ENCODE results near the gene CUBN. TPM values are rescaled to one million over a fixed set of nuclear protein-coding genes. Genes with fewer than 3 reads are reported as not detected.
A peak's percentile ranks its signal among the peaks of the same experiment; 100 is the strongest.

Gene CUBN
- total RNA-seq (10 to 100 TPM in 1 of 2 donors, 1 to 10 TPM in 1; 7.2 to 10.6 TPM), polyA plus RNA-seq (ENCODE audit: insufficient read length in 2 of 2) (1 to 10 TPM; 5.1 to 5.7 TPM)
- long read RNA-seq, donor 1 = 0 reads
- long read RNA-seq, donor 2 = 0 reads
- long read RNA-seq, donor 3 = 0 reads
- long read RNA-seq, donor 4 = 0 reads

DNA sequence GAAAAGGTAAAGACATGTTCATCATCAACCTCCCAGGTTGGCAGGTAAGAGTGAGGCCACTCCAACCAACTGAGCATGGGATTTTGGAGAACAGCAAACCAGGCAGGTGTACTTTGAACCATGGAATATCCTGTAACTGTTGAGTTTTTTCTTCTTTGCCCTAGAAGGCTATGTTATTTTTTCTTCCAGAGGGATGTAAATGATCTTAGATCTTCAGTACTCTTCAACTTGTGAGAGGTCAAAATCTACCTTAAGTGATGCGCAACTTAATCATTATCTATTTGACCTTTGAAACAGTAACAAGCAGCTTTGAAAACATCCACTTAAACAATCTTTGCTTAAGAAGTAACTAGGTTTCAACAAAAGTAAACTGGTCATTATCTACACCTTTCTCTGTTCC is at the start of gene CUBN:
TSS of gene CUBN (minus strand) at position 71 of the 400 bp plus-strand sequence. CDS start at position 25, 46 bp downstream.
- no peaks in the 10 kb centered on the region for H3K27me3 ChIP-seq (ENCODE audit: control insufficient read depth, insufficient read depth, low read length)
- no peaks in the 10 kb centered on the region for H3K9me3 ChIP-seq (ENCODE audit: control insufficient read depth, insufficient read depth, low read length)
- H3K36me3 ChIP-seq (ENCODE audit: control insufficient read depth, insufficient read depth, low read length) = no peaks in the 10 kb centered on the region
- H3K27ac ChIP-seq (ENCODE audit: low read depth, low read length) = no peak within 1 kb of the TSS
- H3K4me1 ChIP-seq (ENCODE audit: control insufficient read depth, insufficient read depth, low read length) = no peaks in the 10 kb centered on the region
- WGBS (ENCODE audit: insufficient coverage) = 100% methylated on average over 1 of the region's 1 CpG
- H3K4me3 ChIP-seq (ENCODE audit: low read depth, low read length) = no peak within 1 kb of the TSS
- DNase-seq (ENCODE audit: low read depth in 4 of 6, low spot score in 6 of 6) = no peak

- no peak for DNase-seq (ENCODE audit: low read depth in 4 of 6, low spot score in 6 of 6)
- Histone ChIP-seq H3K4me3 (ENCODE audit: low read depth, low read length) (no peak overlapping the region), H3K27ac (ENCODE audit: low read depth, low read length) (no peak overlapping the region), H3K4me1 (ENCODE audit: control insufficient read depth, insufficient read depth, low read length) (no peaks in the 10 kb centered on the region), H3K36me3 (ENCODE audit: control insufficient read depth, insufficient read depth, low read length) (no peaks in the 10 kb centered on the region), H3K9me3 (ENCODE audit: control insufficient read depth, insufficient read depth, low read length) (no peaks in the 10 kb centered on the region), H3K27me3 (ENCODE audit: control insufficient read depth, insufficient read depth, low read length) (no peaks in the 10 kb centered on the region)
- WGBS (ENCODE audit: insufficient coverage) = 80% methylated on average over 1 of the region's 3 CpGs
Measured at GRCh38 chr10:17179002-17179401, 49.4 kb upstream of the CUBN start.

GRCh38 chr10:17178006-17178405 is 48.4 kb upstream of the CUBN start:
- Histone ChIP-seq H3K9me3 (ENCODE audit: control insufficient read depth, insufficient read depth, low read length) (no peaks in the 10 kb centered on the region), H3K36me3 (ENCODE audit: control insufficient read depth, insufficient read depth, low read length) (no peaks in the 10 kb centered on the region), H3K4me1 (ENCODE audit: control insufficient read depth, insufficient read depth, low read length) (no peaks in the 10 kb centered on the region), H3K4me3 (ENCODE audit: low read depth, low read length) (no peak overlapping the region), H3K27ac (ENCODE audit: low read depth, low read length) (no peak overlapping the region), H3K27me3 (ENCODE audit: control insufficient read depth, insufficient read depth, low read length) (no peaks in the 10 kb centered on the region)
- no peak for DNase-seq (ENCODE audit: low read depth in 4 of 6, low spot score in 6 of 6)
- no CpG with 5 or more reads among the region's 1 CpG for WGBS (ENCODE audit: insufficient coverage)

DNA sequence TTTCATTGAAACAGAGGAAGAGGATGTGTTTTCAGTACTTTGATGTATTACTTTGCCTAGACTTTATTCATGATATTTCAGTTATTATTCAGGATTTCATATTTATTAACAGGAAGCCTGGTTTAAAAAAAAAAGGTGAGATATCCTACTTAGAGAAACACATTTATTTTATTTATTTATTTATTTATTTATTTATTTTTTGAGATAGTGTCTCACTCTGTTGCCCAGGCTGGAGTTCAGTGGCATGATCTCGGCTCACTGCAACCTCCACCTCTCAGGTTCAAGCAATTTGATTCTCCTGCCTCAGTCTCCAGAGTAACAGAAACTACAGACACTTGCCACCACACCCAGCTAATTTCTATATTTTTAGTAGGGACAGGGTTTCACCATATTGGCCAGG is 47.4 kb upstream of the CUBN start:
- Histone ChIP-seq H3K27me3 (ENCODE audit: control insufficient read depth, insufficient read depth, low read length) (no peaks in the 10 kb centered on the region), H3K4me3 (ENCODE audit: low read depth, low read length) (no peak overlapping the region), H3K4me1 (ENCODE audit: control insufficient read depth, insufficient read depth, low read length) (no peaks in the 10 kb centered on the region), H3K9me3 (ENCODE audit: control insufficient read depth, insufficient read depth, low read length) (no peaks in the 10 kb centered on the region), H3K36me3 (ENCODE audit: control insufficient read depth, insufficient read depth, low read length) (no peaks in the 10 kb centered on the region), H3K27ac (ENCODE audit: low read depth, low read length) (no peak overlapping the region)
- WGBS (ENCODE audit: insufficient coverage) = no CpG with 5 or more reads among the region's 1 CpG
- no peak for DNase-seq (ENCODE audit: low read depth in 4 of 6, low spot score in 6 of 6)

DNA sequence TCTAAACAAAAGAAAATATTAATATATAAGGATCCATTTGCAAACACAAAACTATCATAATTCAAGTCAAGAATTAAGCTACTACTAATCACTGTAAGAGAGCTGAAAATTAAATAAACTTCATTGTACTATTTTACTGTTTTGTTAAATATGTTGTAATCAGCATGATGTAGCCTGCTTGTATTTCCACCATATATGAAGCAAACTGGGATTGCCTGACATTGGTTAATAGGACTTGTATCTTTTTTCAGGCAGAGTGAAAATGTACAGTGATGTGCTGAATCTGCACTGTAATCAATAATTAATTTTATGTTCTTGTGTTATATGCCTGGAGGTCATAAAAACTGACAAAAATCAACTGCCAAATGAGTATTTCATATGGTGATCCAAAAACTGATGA is 46.5 kb upstream of the CUBN start:
- Histone ChIP-seq H3K4me1 (ENCODE audit: control insufficient read depth, insufficient read depth, low read length) (no peaks in the 10 kb centered on the region), H3K36me3 (ENCODE audit: control insufficient read depth, insufficient read depth, low read length) (no peaks in the 10 kb centered on the region), H3K9me3 (ENCODE audit: control insufficient read depth, insufficient read depth, low read length) (no peaks in the 10 kb centered on the region), H3K27ac (ENCODE audit: low read depth, low read length) (no peak overlapping the region), H3K27me3 (ENCODE audit: control insufficient read depth, insufficient read depth, low read length) (no peaks in the 10 kb centered on the region), H3K4me3 (ENCODE audit: low read depth, low read length) (no peak overlapping the region)
- no peak for DNase-seq (ENCODE audit: low read depth in 4 of 6, low spot score in 6 of 6)

DNA sequence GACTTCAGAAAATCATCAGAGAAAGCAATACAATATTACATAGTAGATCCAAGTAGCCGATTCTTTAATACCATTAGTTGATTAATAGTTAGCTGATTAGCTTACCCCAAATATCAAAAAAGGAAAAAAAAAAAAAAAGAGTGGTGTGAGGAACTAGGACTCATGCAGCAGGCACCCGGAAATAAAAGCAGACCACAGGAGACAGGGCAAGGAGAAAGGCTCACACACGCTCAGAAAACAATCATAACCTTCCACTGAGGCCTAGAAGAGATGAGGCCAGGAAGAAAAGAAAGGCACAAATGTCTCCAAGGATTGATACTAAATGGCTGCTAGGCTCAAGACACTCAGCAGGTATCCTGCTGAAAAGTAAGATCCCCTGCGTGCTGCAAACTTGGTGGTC is 45.9 kb upstream of the CUBN start:
- Histone ChIP-seq H3K9me3 (ENCODE audit: control insufficient read depth, insufficient read depth, low read length) (no peaks in the 10 kb centered on the region), H3K36me3 (ENCODE audit: control insufficient read depth, insufficient read depth, low read length) (no peaks in the 10 kb centered on the region), H3K4me1 (ENCODE audit: control insufficient read depth, insufficient read depth, low read length) (no peaks in the 10 kb centered on the region), H3K27me3 (ENCODE audit: control insufficient read depth, insufficient read depth, low read length) (no peaks in the 10 kb centered on the region), H3K4me3 (ENCODE audit: low read depth, low read length) (no peak overlapping the region), H3K27ac (ENCODE audit: low read depth, low read length) (no peak overlapping the region)
- DNase-seq (ENCODE audit: low read depth in 4 of 6, low spot score in 6 of 6) = no peak
- 47% methylated on average over 2 of the region's 4 CpGs for WGBS (ENCODE audit: insufficient coverage)

DNA sequence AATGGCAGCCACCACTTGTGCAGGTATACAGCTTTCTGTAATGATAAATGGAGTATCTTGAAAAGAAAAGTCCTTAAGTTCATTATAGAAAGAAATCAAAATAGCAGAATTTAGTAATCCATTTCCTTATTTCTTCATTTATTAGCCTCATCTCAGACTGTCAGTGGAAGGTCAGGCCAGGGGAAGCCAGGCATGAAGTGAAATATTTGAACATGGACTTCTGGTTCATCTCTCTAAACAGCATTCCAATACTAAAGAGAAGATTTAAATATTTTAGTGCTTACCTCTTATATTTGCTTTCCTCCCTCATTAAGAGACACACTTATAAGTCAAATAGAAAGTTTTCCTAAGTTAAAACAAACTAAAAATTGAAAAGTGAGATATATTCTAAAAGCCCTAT is 45.0 kb upstream of the CUBN start:
- H3K27ac ChIP-seq (ENCODE audit: low read depth, low read length) = no peak overlapping the region
- H3K4me3 ChIP-seq (ENCODE audit: low read depth, low read length) = no peak overlapping the region
- no peak for DNase-seq (ENCODE audit: low read depth in 4 of 6, low spot score in 6 of 6)
- H3K36me3 ChIP-seq (ENCODE audit: control insufficient read depth, insufficient read depth, low read length) = no peaks in the 10 kb centered on the region
- no peaks in the 10 kb centered on the region for H3K9me3 ChIP-seq (ENCODE audit: control insufficient read depth, insufficient read depth, low read length)
- H3K4me1 ChIP-seq (ENCODE audit: control insufficient read depth, insufficient read depth, low read length) = no peaks in the 10 kb centered on the region
- no peaks in the 10 kb centered on the region for H3K27me3 ChIP-seq (ENCODE audit: control insufficient read depth, insufficient read depth, low read length)

- peak in 1 of 6 donors; percentile 14 for DNase-seq (ENCODE audit: low read depth in 4 of 6, low spot score in 6 of 6)
- Histone ChIP-seq H3K27me3 (ENCODE audit: control insufficient read depth, insufficient read depth, low read length) (no peaks in the 10 kb centered on the region), H3K9me3 (ENCODE audit: control insufficient read depth, insufficient read depth, low read length) (no peaks in the 10 kb centered on the region), H3K4me3 (ENCODE audit: low read depth, low read length) (no peak overlapping the region), H3K36me3 (ENCODE audit: control insufficient read depth, insufficient read depth, low read length) (no peaks in the 10 kb centered on the region), H3K4me1 (ENCODE audit: control insufficient read depth, insufficient read depth, low read length) (no peaks in the 10 kb centered on the region), H3K27ac (ENCODE audit: low read depth, low read length) (peak overlapping the region; percentile 52)
- WGBS (ENCODE audit: insufficient coverage) = no CpG with 5 or more reads among the region's 4 CpGs
Measured at GRCh38 chr10:17171141-17171641, 41.6 kb upstream of the CUBN start.

- Histone ChIP-seq H3K4me3 (ENCODE audit: low read depth, low read length) (no peak overlapping the region), H3K27me3 (ENCODE audit: control insufficient read depth, insufficient read depth, low read length) (no peaks in the 10 kb centered on the region), H3K36me3 (ENCODE audit: control insufficient read depth, insufficient read depth, low read length) (no peaks in the 10 kb centered on the region), H3K9me3 (ENCODE audit: control insufficient read depth, insufficient read depth, low read length) (no peaks in the 10 kb centered on the region), H3K27ac (ENCODE audit: low read depth, low read length) (no peak overlapping the region), H3K4me1 (ENCODE audit: control insufficient read depth, insufficient read depth, low read length) (no peaks in the 10 kb centered on the region)
- WGBS (ENCODE audit: insufficient coverage) = 41% methylated on average over 2 of the region's 4 CpGs
- no peak for DNase-seq (ENCODE audit: low read depth in 4 of 6, low spot score in 6 of 6)
Measured at GRCh38 chr10:17169803-17170202, 40.2 kb upstream of the CUBN start.

DNA sequence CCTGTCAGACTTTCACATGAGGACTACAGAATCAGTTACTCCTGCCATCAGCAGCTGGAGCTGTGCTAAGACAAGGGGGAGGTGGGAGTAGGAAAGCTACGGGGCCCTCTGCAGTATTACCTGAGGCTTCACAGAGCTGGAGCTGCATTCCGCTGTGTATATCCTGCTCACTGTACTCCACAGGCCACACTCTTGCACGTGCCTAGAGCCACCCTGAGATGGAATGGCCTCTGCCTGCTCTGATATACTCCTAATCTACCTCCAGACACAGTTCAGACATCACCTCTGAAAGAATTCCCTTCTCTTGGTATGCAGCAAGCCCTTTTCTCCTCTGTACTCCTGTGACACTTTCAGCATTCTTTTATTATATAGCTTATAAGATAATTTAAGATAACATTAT is 37.1 kb upstream of the CUBN start:
- WGBS (ENCODE audit: insufficient coverage) = 74% methylated on average over 2 of the region's 3 CpGs
- Histone ChIP-seq H3K4me3 (ENCODE audit: low read depth, low read length) (no peak overlapping the region), H3K27me3 (ENCODE audit: control insufficient read depth, insufficient read depth, low read length) (no peaks in the 10 kb centered on the region), H3K27ac (ENCODE audit: low read depth, low read length) (no peak overlapping the region), H3K36me3 (ENCODE audit: control insufficient read depth, insufficient read depth, low read length) (no peaks in the 10 kb centered on the region), H3K4me1 (ENCODE audit: control insufficient read depth, insufficient read depth, low read length) (no peaks in the 10 kb centered on the region), H3K9me3 (ENCODE audit: control insufficient read depth, insufficient read depth, low read length) (no peaks in the 10 kb centered on the region)
- DNase-seq (ENCODE audit: low read depth in 4 of 6, low spot score in 6 of 6) = no peak
